CD14-positive monocyte (primary cell): ENCODE measurements around the gene HILPDA. TPM values are rescaled to one million over a fixed set of nuclear protein-coding genes. Genes with fewer than 3 reads are reported as not detected.

Experiments
- DNase-seq, 3 donors: peaks; one replicate each; pipeline ENCODE4 v3.0.0-alpha.2; 2011 to 2022
- H2AFZ ChIP-seq: 2 replicates; pipeline ENCODE4 v1.6.0; 2012; ENCODE audit warnings: mild to moderate bottlenecking, low read depth, low read length, inconsistent platforms; ENCODE audit not compliant: insufficient read depth, poor library complexity, severe bottlenecking
- H3K27ac ChIP-seq, 2 donors: 1 replicate in 1 of 2; 2 replicates in 1 of 2; pipeline ENCODE4 v1.5.1; 2012 to 2013; ENCODE audit warnings: low read length in 2 of 2, control low read depth in 1 of 2, inconsistent platforms in 1 of 2, low read depth in 1 of 2, mild to moderate bottlenecking in 1 of 2
- H3K27me3 ChIP-seq, 2 donors: one replicate each; pipeline versions ENCODE4 v1.6.0 to v1.6.1; 2011 to 2013; ENCODE audit warnings: low read length in 2 of 2; ENCODE audit not compliant: control insufficient read depth in 2 of 2, insufficient read depth in 2 of 2
- H3K36me3 ChIP-seq, 2 donors: replicated peaks in 1 of 2; 1 replicate in 1 of 2; 2 replicates in 1 of 2; pipeline versions ENCODE4 v1.5.1 to v1.6.1; 2012 to 2013; ENCODE audit warnings: low read length in 2 of 2, control low read depth in 1 of 2, inconsistent platforms in 1 of 2, mild to moderate bottlenecking in 1 of 2; ENCODE audit not compliant: insufficient read depth in 2 of 2, control insufficient read depth in 1 of 2
- H3K4me1 ChIP-seq, 2 donors: 1 replicate in 1 of 2; 2 replicates in 1 of 2; pipeline versions ENCODE4 v1.5.1 to v1.6.1; 2012 to 2013; ENCODE audit warnings: low read length in 2 of 2, control low read depth in 1 of 2, inconsistent platforms in 1 of 2, mild to moderate bottlenecking in 1 of 2, moderate library complexity in 1 of 2; ENCODE audit not compliant: insufficient read depth in 2 of 2, control insufficient read depth in 1 of 2
- H3K4me2 ChIP-seq: replicated peaks from 2 replicates; pipeline ENCODE3; 2012; ENCODE audit warnings: low read length, moderate library complexity, mild to moderate bottlenecking; ENCODE audit not compliant: poor library complexity, severe bottlenecking; ENCODE audit errors: extremely low read depth
- H3K4me3 ChIP-seq, 3 experiments: fragments of 200-600 bp in 1 of 3; sonication (generic) in 1 of 3; replicated peaks in 1 of 3; 1 replicate in 2 of 3; 2 replicates in 1 of 3; pipeline ENCODE4 v1.5.1; 2011 to 2013; ENCODE audit warnings: low read length in 3 of 3, mild to moderate bottlenecking in 3 of 3, control low read depth in 2 of 3, low read depth in 2 of 3, inconsistent platforms in 1 of 3, moderate library complexity in 1 of 3
- H3K79me2 ChIP-seq: 2 replicates; pipeline ENCODE4 v1.6.0; 2012; ENCODE audit warnings: mild to moderate bottlenecking, control low read depth, inconsistent platforms, low read length, moderate library complexity; ENCODE audit not compliant: insufficient read depth
- H3K9ac ChIP-seq: 2 replicates; pipeline ENCODE4 v1.6.0; 2017; ENCODE audit warnings: low read length, mild to moderate bottlenecking; ENCODE audit not compliant: insufficient read depth, poor library complexity, severe bottlenecking
- H3K9me3 ChIP-seq, 2 donors: replicated peaks in 1 of 2; 1 replicate in 1 of 2; 2 replicates in 1 of 2; pipeline versions ENCODE4 v1.5.1 to v1.6.1; 2012 to 2013; ENCODE audit warnings: low read length in 2 of 2, control low read depth in 1 of 2; ENCODE audit not compliant: control insufficient read depth in 1 of 2, insufficient read depth in 1 of 2
- H4K20me1 ChIP-seq: 2 replicates; pipeline ENCODE4 v1.6.0; 2012; ENCODE audit warnings: mild to moderate bottlenecking, low read length, control low read depth, moderate library complexity; ENCODE audit not compliant: insufficient read depth
- H3K27ac Mint-ChIP-seq, 7 donors: one replicate each; pipeline ENCODE4 v1.8.0; 2020; ENCODE audit warnings: mild to moderate bottlenecking in 7 of 7, mixed read lengths in 7 of 7, moderate library complexity in 6 of 7, inconsistent platforms in 2 of 7
- H3K27me3 Mint-ChIP-seq, 3 donors: one replicate each; pipeline ENCODE4 v1.8.0; 2021 to 2022; ENCODE audit warnings: low read depth in 3 of 3, mild to moderate bottlenecking in 3 of 3, mixed read lengths in 3 of 3, moderate library complexity in 3 of 3, inconsistent platforms in 1 of 3
- H3K36me3 Mint-ChIP-seq, 2 donors: one replicate each; pipeline ENCODE4 v1.8.0; 2020; ENCODE audit warnings: mixed read lengths in 2 of 2, inconsistent platforms in 1 of 2, mild to moderate bottlenecking in 1 of 2
- H3K4me1 Mint-ChIP-seq: one replicate; pipeline ENCODE4 v1.8.0; 2020; ENCODE audit warnings: mild to moderate bottlenecking, mixed read lengths
- H3K4me3 Mint-ChIP-seq, 2 donors: one replicate each; pipeline ENCODE4 v1.8.0; 2020; ENCODE audit warnings: mild to moderate bottlenecking in 2 of 2, mixed read lengths in 2 of 2, moderate library complexity in 1 of 2
- H3K9me3 Mint-ChIP-seq, 7 donors: one replicate each; pipeline ENCODE4 v1.8.0; 2020 to 2022; ENCODE audit warnings: mixed read lengths in 7 of 7, mild to moderate bottlenecking in 6 of 7, moderate library complexity in 6 of 7, inconsistent platforms in 2 of 7
- CTCF ChIP-seq: fragments of 200-600 bp; IDR thresholded peaks from one replicate; pipeline ENCODE4 v1.8.0; 2022; ENCODE audit warnings: antibody characterized with exemption, mild to moderate bottlenecking
- WGBS: methylation state at CpG from one replicate; pipeline ENCODE4 v1.1.5; 2013; ENCODE audit warnings: missing lambda C conversion rate; ENCODE audit not compliant: insufficient coverage; 5-methylcytosine and 5-hydroxymethylcytosine counted together
- intact Hi-C, 2 donors: fragments of 100-400 bp; cut with micrococcal nuclease; formaldehyde crosslinking; loops; one replicate each; pipeline versions ENCODE4 v1.15.0 to v1.15.1; 2023
- polyA plus RNA-seq, 3 donors: library from polyadenylated mRNA; depleted of rRNA in 1 of 3; unstranded in 2 of 3; stranded (reverse) in 1 of 3; fragments of 300-500 nt in 2 of 3; fragments of >200 nt in 1 of 3; fragmentation: Illumina TruSeq in 2 of 3; gene quantifications; 1 replicate in 2 of 3; 2 replicates in 1 of 3; pipeline ENCODE4 v1.2.3, GENCODE V29; 2012 to 2021

The HILPDA gene
- polyA plus RNA-seq, 3 donors: 2.0 to 7.9 (median 2.6) TPM

GRCh38 chr7:128425850-128426249 is 29.8 kb upstream of the HILPDA start:
- Histone ChIP-seq H4K20me1 (no peaks in the 10 kb centered on the region), H3K4me3 (no peak overlapping the region), H3K27me3 (no peaks in the 10 kb centered on the region), H3K79me2 (no peaks in the 10 kb centered on the region), H3K9me3 (no peaks in the 10 kb centered on the region), H3K4me2 (no peak overlapping the region), H2AFZ (no peak overlapping the region), H3K4me1 (peaks cover 34 to 47% of the 10 kb centered on the region in 2 donors), H3K27ac (no peak overlapping the region), H3K36me3 (no peaks in the 10 kb centered on the region), H3K9ac (no peak overlapping the region)
- intact Hi-C loops: loop anchor here in 1 of 2 donors (1.0 to 5.0 kb wide), 2 partner anchors 28 to 79 kb away; no protein-coding TSS in a partner anchor
- DNase-seq: peak; percentile 63 to 75 (median 73)
- TF ChIP-seq CTCF: peak; percentile 97
- H3K4me1 Mint-ChIP-seq: peaks cover 24% of the 10 kb centered on the region
- no peaks in the 10 kb centered on the region for H3K36me3 Mint-ChIP-seq
- H3K27me3 Mint-ChIP-seq: no peaks in the 10 kb centered on the region
- H3K27ac Mint-ChIP-seq: no peak overlapping the region
- H3K9me3 Mint-ChIP-seq: peaks cover 0 to 4% (median 0%) of the 10 kb centered on the region in 7 donors
- WGBS: 30% methylated on average over 2 of the region's 4 CpGs
- no peak overlapping the region for H3K4me3 Mint-ChIP-seq

GRCh38 chr7:128427289-128427891 is 28.3 kb upstream of the HILPDA start:
- Mint-ChIP-seq H3K27ac (no peak overlapping the region), H3K4me1 (peaks cover 20% of the 10 kb centered on the region), H3K4me3 (no peak overlapping the region), H3K9me3 (peaks cover 0 to 4% (median 0%) of the 10 kb centered on the region in 7 donors), H3K36me3 (no peaks in the 10 kb centered on the region), H3K27me3 (no peaks in the 10 kb centered on the region)
- no peaks in the 10 kb centered on the region for H3K36me3 ChIP-seq
- no peak overlapping the region for H3K27ac ChIP-seq
- WGBS: 40% methylated on average over 4 of the region's 7 CpGs
- no peak overlapping the region for H2AFZ ChIP-seq
- H3K4me2 ChIP-seq: no peak overlapping the region
- H4K20me1 ChIP-seq: no peaks in the 10 kb centered on the region
- H3K9ac ChIP-seq: no peak overlapping the region
- no peak overlapping the region for H3K4me3 ChIP-seq
- no peaks in the 10 kb centered on the region for H3K9me3 ChIP-seq
- no peaks in the 10 kb centered on the region for H3K27me3 ChIP-seq
- peak; percentile 40 to 69 (median 58) for DNase-seq
- TF ChIP-seq CTCF: peak; percentile 81
- intact Hi-C loops: loop anchor here (1.0 to 5.0 kb wide), 3 partner anchors 32 to 80 kb away; no protein-coding TSS in a partner anchor
- no peaks in the 10 kb centered on the region for H3K79me2 ChIP-seq
- H3K4me1 ChIP-seq: peaks cover 26 to 32% of the 10 kb centered on the region in 2 donors
